ENCODE measurements around the gene UTS2B. TPM values are rescaled to one million over a fixed set of nuclear protein-coding genes. Genes with fewer than 3 reads are reported as not detected.

UTS2B gene
- total and polyA plus RNA-seq, 12 donors: 0.07 to 0.69 (median 0.43) TPM; not detected in 5

GRCh38 chr3:191244242-191244867 lies 86.0 kb downstream of the UTS2B start:
- Histone ChIP-seq H3K27ac (no peak overlapping the region), H3K36me3 (replicated peaks in 1 of 2) (no peaks in the 10 kb centered on the region), H3K27me3 (no peaks in the 10 kb centered on the region), H3K4me1 (replicated peaks in 1 of 2) (no peaks in the 10 kb centered on the region), H3K9me3 (replicated peaks in 1 of 3) (no peaks in the 10 kb centered on the region), H3K4me3 (no peak overlapping the region)
- DNase-seq: no peak
- intact Hi-C loops (cut with DNase I): loop anchor here in 1 of 2 donors (10.0 kb wide), 1 partner anchor 150 kb away; no protein-coding TSS in a partner anchor
- WGBS, 4 donors: 10 to 29% (median 20%) methylated on average over 2 of the region's 2 CpGs
- TF ChIP-seq CTCF (IDR thresholded peaks at IDR 0.05) (peak; percentile 23 to 60 (median 44)), POLR2A (IDR thresholded peaks at IDR 0.05) (no peak)

- WGBS, 4 donors: 75 to 82% (median 78%) methylated on average over 5 of the region's 5 CpGs
- Histone ChIP-seq H3K4me1 (replicated peaks in 1 of 2) (no peaks in the 10 kb centered on the region), H3K27ac (no peak overlapping the region), H3K9me3 (replicated peaks in 1 of 3) (no peaks in the 10 kb centered on the region), H3K27me3 (no peaks in the 10 kb centered on the region), H3K36me3 (replicated peaks in 1 of 2) (no peaks in the 10 kb centered on the region), H3K4me3 (no peak overlapping the region)
- TF ChIP-seq CTCF (IDR thresholded peaks at IDR 0.05) (no peak), POLR2A (IDR thresholded peaks at IDR 0.05) (no peak)
- intact Hi-C loops (cut with DNase I): loop anchor here in 1 of 2 donors (10.0 kb wide), 1 partner anchor 154 kb away; no protein-coding TSS in a partner anchor
- no peak for DNase-seq
These were observed 89.8 kb downstream of the UTS2B start for GRCh38 chr3:191240486-191240885.

GRCh38 chr3:191239407-191240031 lies 90.8 kb downstream of the UTS2B start:
- Histone ChIP-seq H3K4me1 (replicated peaks in 1 of 2) (no peaks in the 10 kb centered on the region), H3K27me3 (no peaks in the 10 kb centered on the region), H3K27ac (no peak overlapping the region), H3K36me3 (replicated peaks in 1 of 2) (no peaks in the 10 kb centered on the region), H3K4me3 (no peak overlapping the region), H3K9me3 (replicated peaks in 1 of 3) (no peaks in the 10 kb centered on the region)
- WGBS, 4 donors: 65 to 82% (median 66%) methylated on average over 1 of the region's 1 CpG
- no peak for TF ChIP-seq POLR2A (IDR thresholded peaks at IDR 0.05)
- no peak for TF ChIP-seq CTCF (IDR thresholded peaks at IDR 0.05)
- intact Hi-C loops (cut with DNase I): loop anchor here in 1 of 2 donors (10.0 kb wide), 1 partner anchor 155 kb away; no protein-coding TSS in a partner anchor
- DNase-seq: no peak

GRCh38 chr3:191238321-191238817 lies 92.0 kb downstream of the UTS2B start:
- H3K4me3 ChIP-seq: no peak overlapping the region
- H3K27me3 ChIP-seq: no peaks in the 10 kb centered on the region
- H3K4me1 ChIP-seq (replicated peaks in 1 of 2): no peaks in the 10 kb centered on the region
- DNase-seq: no peak
- H3K36me3 ChIP-seq (replicated peaks in 1 of 2): no peaks in the 10 kb centered on the region
- H3K27ac ChIP-seq: no peak overlapping the region
- H3K9me3 ChIP-seq (replicated peaks in 1 of 3): no peaks in the 10 kb centered on the region
- TF ChIP-seq CTCF (IDR thresholded peaks at IDR 0.05): no peak
- TF ChIP-seq POLR2A (IDR thresholded peaks at IDR 0.05): no peak
- intact Hi-C loops (cut with DNase I): no loop called here
- WGBS, 4 donors: 75 to 85% (median 76%) methylated on average over 4 of the region's 4 CpGs
